K562 (cell line): ENCODE results near the gene ABHD16B. TPM values are rescaled to one million over a fixed set of nuclear protein-coding genes. Genes with fewer than 3 reads are reported as not detected.
A peak's percentile ranks its signal among the peaks of the same experiment; 100 is the strongest.

ENCODE experiments used
- ATAC-seq: fragments of 200-7000 bp; cut with Tn5 transposase; 3 replicates; pipeline ENCODE4 v1.9.1; 2020; ENCODE audit warnings: moderate library complexity
- Bru-seq: library from RNA; stranded (reverse); fragments of 400-500 nt; gene quantifications from one replicate; lab custom pipeline; 2021; lab: Mats Ljungman, UMichigan
- BruChase-seq, 2 experiments: library from RNA; stranded (reverse); fragments of 400-500 nt; gene quantifications; one replicate each; lab custom pipeline; 2021; lab: Mats Ljungman, UMichigan
- BruUV-seq: library from RNA; stranded (reverse); fragments of 400-500 nt; replicated peaks from 2 replicates; lab custom pipeline; 2021; lab: Mats Ljungman, UMichigan
- CTCF ChIA-PET: fragments of 300-600 bp; formaldehyde crosslinking; extraction: SDS; loops from one replicate; lab custom pipeline; 2021; ENCODE audit warnings: low intra/inter-chr PET ratio; lab: Yijun Ruan, JAX
- POLR2A ChIA-PET: fragments of 300-600, 350-650 bp; sonication (Branson Sonifier 250); formaldehyde crosslinking; extraction: SDS; loops from one replicate; lab custom pipeline; 2021; ENCODE audit warnings: antibody characterized with exemption, inconsistent platforms; lab: Yijun Ruan, JAX
- DNase-seq, 4 experiments: peaks; one replicate each; pipeline versions ENCODE4 v3.0.0 to v3.0.0-alpha.2; 2011 to 2018; ENCODE audit warnings: low spot score in 3 of 4, mixed read lengths in 3 of 4; ENCODE audit errors: extremely low read depth in 1 of 4
- FAIRE-seq: peaks from 2 replicates; lab custom pipeline; 2011; peaks lifted over from hg19 to GRCh38; lab: Jason Lieb, UNC
- H2AFZ ChIP-seq: 2 replicates; pipeline ENCODE4 v1.6.0; 2011; ENCODE audit warnings: low read depth, low read length, control low read depth, inconsistent platforms
- H3K27ac ChIP-seq: fragments of 200-600 bp; 3 replicates; pipeline ENCODE4 v1.8.0; 2011; ENCODE audit warnings: low read depth, mild to moderate bottlenecking, control low read depth, inconsistent platforms, low read length, moderate library complexity, mixed read lengths; ENCODE audit errors: extremely low read depth
- H3K27me3 ChIP-seq, 2 experiments: fragments of 300-600 bp in 1 of 2; 2 replicates in 1 of 2; 3 replicates in 1 of 2; pipeline versions ENCODE4 v1.6.0 to v1.8.0; 2011; ENCODE audit warnings: inconsistent platforms in 2 of 2, low read length in 2 of 2, mild to moderate bottlenecking in 1 of 2, mixed read lengths in 1 of 2, moderate library complexity in 1 of 2; ENCODE audit not compliant: control insufficient read depth in 2 of 2, insufficient read depth in 2 of 2
- H3K36me3 ChIP-seq: fragments of 300-600 bp; 3 replicates; pipeline ENCODE4 v1.8.0; 2011; ENCODE audit warnings: mild to moderate bottlenecking, low read length, inconsistent platforms; ENCODE audit not compliant: control insufficient read depth, insufficient read depth
- H3K4me1 ChIP-seq, 2 experiments: fragments of 200-600 bp in 1 of 2; replicated peaks in 1 of 2; 2 replicates in 1 of 2; 3 replicates in 1 of 2; pipeline versions ENCODE4 v1.5.1 to v1.8.0; 2011; ENCODE audit warnings: inconsistent platforms in 2 of 2, low read length in 2 of 2, mild to moderate bottlenecking in 1 of 2, mixed read lengths in 1 of 2, moderate library complexity in 1 of 2; ENCODE audit not compliant: control insufficient read depth in 2 of 2, insufficient read depth in 2 of 2
- H3K4me2 ChIP-seq: 2 replicates; pipeline ENCODE4 v1.6.1; 2011; ENCODE audit warnings: low read length, control low read depth, inconsistent platforms, mixed read lengths; ENCODE audit not compliant: insufficient read depth
- H3K4me3 ChIP-seq: fragments of 200-600 bp; sonication (generic), shearing (Covaris generic); 2 replicates; pipeline ENCODE4 v1.5.1; 2016; ENCODE audit warnings: control low read depth, inconsistent platforms
- H3K79me2 ChIP-seq: fragments of 200-600 bp; 3 replicates; pipeline ENCODE4 v1.8.0; 2011; ENCODE audit warnings: low read length, inconsistent platforms; ENCODE audit not compliant: control insufficient read depth, insufficient read depth
- H3K9ac ChIP-seq, 2 experiments: 2 replicates each; pipeline versions ENCODE4 v1.6.0 to v1.6.1; 2011; ENCODE audit warnings: low read depth in 2 of 2, low read length in 2 of 2, control low read depth in 1 of 2, inconsistent platforms in 1 of 2, mild to moderate bottlenecking in 1 of 2, mixed read lengths in 1 of 2; ENCODE audit not compliant: insufficient read depth in 1 of 2
- H3K9me1 ChIP-seq: one replicate; pipeline ENCODE4 v1.6.0; 2011; ENCODE audit warnings: inconsistent platforms, mild to moderate bottlenecking, low read length, moderate library complexity; ENCODE audit not compliant: control insufficient read depth, insufficient read depth
- H3K9me3 ChIP-seq: replicated peaks from 2 replicates; pipeline ENCODE4 v1.5.1; 2011; ENCODE audit warnings: low read depth, low read length, inconsistent platforms; ENCODE audit not compliant: control insufficient read depth, insufficient read depth
- H4K20me1 ChIP-seq: replicated peaks from 2 replicates; pipeline ENCODE4 v1.6.1; 2011; ENCODE audit warnings: low read length, inconsistent platforms, mixed read lengths; ENCODE audit not compliant: control insufficient read depth, insufficient read depth
- CBX3 ChIP-seq, 2 experiments: IDR thresholded peaks; 1 replicate in 1 of 2; 2 replicates in 1 of 2; pipeline ENCODE4 v1.6.1; 2012; ENCODE audit warnings: inconsistent platforms in 2 of 2, low read length in 2 of 2, borderline replicate concordance in 1 of 2, control low read depth in 1 of 2
- CEBPG ChIP-seq, 3 experiments: fragments of 200-800 bp in 1 of 3; sonication (Bioruptor generic) in 1 of 3; sonication (generic) in 1 of 3; formaldehyde crosslinking in 1 of 3; IDR thresholded peaks in 2 of 3; conservative IDR thresholded peaks in 1 of 3; 2 replicates each; pipeline versions ENCODE4 v1.6.1 to v1.8.0; 2016 to 2022; ENCODE audit warnings: missing compliant biosample characterization in 2 of 3, missing genetic modification characterization in 2 of 3, mild to moderate bottlenecking in 1 of 3, missing genetic modification reagents in 1 of 3
- CSDE1 ChIP-seq, 2 experiments: fragments of 450-650 bp; IDR thresholded peaks; 2 replicates each; pipeline ENCODE4 v1.6.1; 2016; ENCODE audit warnings: mild to moderate bottlenecking in 1 of 2
- FIP1L1 ChIP-seq: fragments of 200-400 bp; formaldehyde crosslinking; IDR thresholded peaks from 2 replicates; pipeline ENCODE4 v1.6.1; 2018; ENCODE audit warnings: mild to moderate bottlenecking, low read depth, low read length; ENCODE audit not compliant: poor library complexity, severe bottlenecking
- PML ChIP-seq: IDR thresholded peaks from 2 replicates; pipeline ENCODE4 v1.6.1; 2012; ENCODE audit warnings: low read length, inconsistent platforms
- POLR2G ChIP-seq: fragments of 200-400 bp; formaldehyde crosslinking; IDR thresholded peaks from 2 replicates; pipeline ENCODE4 v1.6.1; 2017; ENCODE audit warnings: low read depth, mild to moderate bottlenecking, antibody characterized with exemption, low read length, moderate library complexity
- ZNF551 ChIP-seq: fragments of 250-450 bp; sonication (Bioruptor Pico); IDR thresholded peaks from 2 replicates; pipeline ENCODE4 v1.5.0; 2021; ENCODE audit warnings: mild to moderate bottlenecking, moderate library complexity
- WGBS: fragments of 100-300 bp; shearing (Covaris generic); methylation state at CpG from one replicate; pipeline ENCODE4 v1.1.6; 2016; ENCODE audit warnings: low coverage, mixed read lengths; ENCODE audit not compliant: insufficient coverage; ENCODE audit errors: missing lambda C conversion rate; 5-methylcytosine and 5-hydroxymethylcytosine counted together
- in situ Hi-C: fragments of 300-500 bp; cut with MboI; formaldehyde crosslinking; loops from 4 replicates; pipeline ENCODE4 v1.15.0; 2018; ENCODE audit warnings: inconsistent platforms, mixed read lengths
- intact Hi-C: fragments of 100-400 bp; cut with micrococcal nuclease; formaldehyde crosslinking; loops from 2 replicates; pipeline ENCODE4 v1.14.2; 2022
- long read RNA-seq, 3 experiments: library from polyadenylated mRNA in 2 of 3; library from RNA in 1 of 3; unstranded in 2 of 3; stranded (forward) in 1 of 3; transcript quantifications; one replicate each; pipeline ENCODE4 v2.0.0, GENCODE V29; 2019 to 2022
- polyA minus RNA-seq, 3 experiments: library from RNA; depleted of rRNA, polyadenylated mRNA; stranded (reverse); fragments of >200 nt; gene quantifications; 2 replicates each; pipeline ENCODE4 v1.2.3, GENCODE V29; 2011
- polyA plus RNA-seq, 8 experiments: library from polyadenylated mRNA; depleted of rRNA in 4 of 8; stranded (reverse) in 5 of 8; unstranded in 3 of 8; fragments of >200 nt; fragmentation: Nextera tagmentation in 2 of 8; fragmentation: Illumina TruSeq in 1 of 8; extraction: Ambion mirVana in 2 of 8; extraction: Trizol in 1 of 8; gene quantifications; 2 replicates each; pipeline versions ENCODE4 v1.2.1 to v1.2.3, GENCODE V29; 2011 to 2014; ENCODE audit warnings: inconsistent platforms in 1 of 8, missing spikeins in 1 of 8
- total RNA-seq, 7 experiments: library from RNA; depleted of rRNA in 6 of 7; stranded (reverse); fragments of >200 nt in 6 of 7; fragmentation: Illumina TruSeq in 2 of 7; extraction: Trizol in 2 of 7; gene quantifications; 2 replicates each; pipeline versions ENCODE4 v1.2.1 to v1.2.3, GENCODE V29; 2011 to 2021; ENCODE audit warnings: low replicate concordance in 1 of 7
- TF ChIP-seq, protein P1 (sequence below): sonication (generic); formaldehyde crosslinking; IDR thresholded peaks from 2 replicates; pipeline ENCODE4 v1.8.1; 2023; ENCODE audit warnings: mild to moderate bottlenecking, missing genetic modification reagents

ABHD16B gene
- total RNA-seq (2011; cell fraction: chromatin; rRNA removed; ENCODE audit: low replicate concordance) = not detected in 2 replicates
- total RNA-seq (2011; cell fraction: nucleolus; rRNA removed) = not detected in 2 replicates
- total RNA-seq (2011; cell fraction: nucleoplasm; rRNA removed) = not detected in 2 replicates
- not detected in 2 replicates for total RNA-seq (2014; rRNA removed)
- total RNA-seq (2014; rRNA removed; fragmentation: Illumina TruSeq; extraction: Trizol) = not detected in 2 replicates
- total RNA-seq (2015; rRNA removed; fragmentation: Illumina TruSeq; extraction: Trizol) = not detected in 2 replicates
- total RNA-seq (2021) = not detected in 2 replicates
- polyA plus RNA-seq (2011; rRNA removed) = not detected in 2 replicates
- not detected in 2 replicates for polyA plus RNA-seq (2011; cell fraction: cytosol; rRNA removed)
- polyA plus RNA-seq (2011; cell fraction: nucleus; rRNA removed) = not detected in 2 replicates
- not detected in 2 replicates for polyA plus RNA-seq (2012)
- polyA plus RNA-seq (2014; fragmentation: Illumina TruSeq; extraction: Trizol) = not detected in 2 replicates
- polyA plus RNA-seq (2014; fragmentation: Nextera tagmentation; extraction: Ambion mirVana) = not detected
- not detected in 2 replicates for polyA plus RNA-seq (2014; rRNA removed)
- polyA minus RNA-seq (2011; rRNA and poly(A)+ RNA removed) = not detected in 2 replicates
- polyA minus RNA-seq (2011; cell fraction: cytosol; rRNA and poly(A)+ RNA removed) = not detected in 2 replicates
- not detected in 2 replicates for polyA minus RNA-seq (2011; cell fraction: nucleus; rRNA and poly(A)+ RNA removed)
- not detected for Bru-seq, nascent RNA
- BruChase-seq, experiment 1, labeled RNA remaining after a 2-hour chase = not detected
- not detected for BruChase-seq, experiment 2, labeled RNA remaining after a 6-hour chase
- long read RNA-seq, experiment 1, partial matches to known transcripts = 0 of 2 reads
- long read RNA-seq, experiment 1, other reads (novel, unspliced or antisense) = 0 of 2 reads
- long read RNA-seq, experiment 2 = 0 reads
- long read RNA-seq, experiment 3 = 0 reads

DNA sequence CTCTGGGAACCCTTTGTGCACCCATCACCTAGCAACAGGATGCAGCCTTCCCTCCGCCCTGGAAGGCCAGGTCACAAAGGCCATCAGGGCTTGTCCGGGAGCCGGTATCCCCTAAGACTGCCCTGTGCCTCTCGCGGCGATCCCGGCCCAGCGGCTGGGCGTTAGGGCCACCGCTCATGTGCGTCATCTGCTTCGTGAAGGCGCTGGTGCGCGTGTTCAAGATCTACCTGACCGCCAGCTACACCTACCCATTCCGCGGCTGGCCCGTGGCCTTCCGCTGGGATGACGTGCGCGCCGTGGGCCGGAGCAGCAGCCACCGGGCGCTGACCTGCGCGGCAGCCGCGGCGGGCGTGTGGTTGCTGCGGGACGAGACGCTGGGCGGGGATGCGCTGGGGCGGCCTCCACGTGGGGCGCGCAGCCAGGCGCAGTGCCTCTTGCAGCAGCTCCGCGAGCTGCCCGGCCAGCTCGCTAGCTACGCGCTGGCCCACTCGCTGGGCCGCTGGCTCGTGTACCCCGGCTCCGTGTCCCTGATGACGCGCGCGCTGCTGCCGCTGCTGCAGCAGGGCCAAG is at the start of gene ABHD16B:
TSS of gene ABHD16B (plus strand) at position 134 of the 570 bp plus-strand sequence. CDS start at position 177, 43 bp downstream.
- Histone ChIP-seq H3K4me2 (no peak within 1 kb of the TSS), H3K9me3 (no peaks in the 10 kb centered on the region), H3K79me2 (peaks cover 25% of the 10 kb centered on the region), H3K36me3 (peaks cover 26% of the 10 kb centered on the region; the same call in 2 of the 3 replicates), H3K4me1 (peaks cover 29 to 82% of the 10 kb centered on the region in 2 experiments), H3K4me3 (no peak within 1 kb of the TSS), H3K9me1 (no peaks in the 10 kb centered on the region), H2AFZ (no peak within 1 kb of the TSS), H4K20me1 (no peaks in the 10 kb centered on the region), H3K27ac (no peak within 1 kb of the TSS), H3K9ac (peak within 1 kb of the TSS in 1 of 2 experiments; percentile 82; a peak in 2 of 4 replicates), H3K27me3 (no peaks in the 10 kb centered on the region)
- POLR2A ChIA-PET = no interaction called here
- ATAC-seq = no peak
- CTCF ChIA-PET = no interaction called here
- intact Hi-C loops = loop anchor here (10.0 kb wide), 2 partner anchors 113 to 307 kb away; partner anchors contain the start of genes FNDC11 and SAMD10
- BruUV-seq = no TSS peak
- in situ Hi-C loops = loop anchor here (5.0 kb wide), 1 partner anchor 154 kb away; the partner anchor contains the start of genes ARFRP1 and ZGPAT
- WGBS = 97% methylated on average over 19 of the region's 59 CpGs
- DNase-seq = no peak
- TF ChIP-seq CEBPG (CRISPR knock-in tag; IDR thresholded peaks at IDR 0.05) (no peak), CEBPG (tag; conservative IDR thresholded peaks at IDR 0.05 in 1 of 2, IDR thresholded peaks at IDR 0.05 in 1 of 2) (no peak), POLR2G (peak; percentile 31; the same call in 1 of the 2 replicates), PML (no peak), FIP1L1 (peak; percentile 5), CBX3 (IDR thresholded peaks at IDR 0.05; ENCODE audit: borderline replicate concordance in 1 of 2, low read length in 2 of 2) (no peak), CSDE1 (IDR thresholded peaks at IDR 0.05) (no peak), ZNF551 (CRISPR knock-in tag) (no peak)
- TF ChIP-seq, protein P1, sequence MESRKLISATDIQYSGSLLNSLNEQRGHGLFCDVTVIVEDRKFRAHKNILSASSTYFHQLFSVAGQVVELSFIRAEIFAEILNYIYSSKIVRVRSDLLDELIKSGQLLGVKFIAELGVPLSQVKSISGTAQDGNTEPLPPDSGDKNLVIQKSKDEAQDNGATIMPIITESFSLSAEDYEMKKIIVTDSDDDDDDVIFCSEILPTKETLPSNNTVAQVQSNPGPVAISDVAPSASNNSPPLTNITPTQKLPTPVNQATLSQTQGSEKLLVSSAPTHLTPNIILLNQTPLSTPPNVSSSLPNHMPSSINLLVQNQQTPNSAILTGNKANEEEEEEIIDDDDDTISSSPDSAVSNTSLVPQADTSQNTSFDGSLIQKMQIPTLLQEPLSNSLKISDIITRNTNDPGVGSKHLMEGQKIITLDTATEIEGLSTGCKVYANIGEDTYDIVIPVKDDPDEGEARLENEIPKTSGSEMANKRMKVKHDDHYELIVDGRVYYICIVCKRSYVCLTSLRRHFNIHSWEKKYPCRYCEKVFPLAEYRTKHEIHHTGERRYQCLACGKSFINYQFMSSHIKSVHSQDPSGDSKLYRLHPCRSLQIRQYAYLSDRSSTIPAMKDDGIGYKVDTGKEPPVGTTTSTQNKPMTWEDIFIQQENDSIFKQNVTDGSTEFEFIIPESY (CRISPR knock-in tag) = peak; percentile 78
- FAIRE-seq = no peak
